ENCODE measurements around the gene GNB2.
"Not testable (repeated sequence)": the region's sequence is repeated elsewhere in the genome, so short reads cannot be mapped to it uniquely, and the experiment has no call there.

The GNB2 gene

DNA sequence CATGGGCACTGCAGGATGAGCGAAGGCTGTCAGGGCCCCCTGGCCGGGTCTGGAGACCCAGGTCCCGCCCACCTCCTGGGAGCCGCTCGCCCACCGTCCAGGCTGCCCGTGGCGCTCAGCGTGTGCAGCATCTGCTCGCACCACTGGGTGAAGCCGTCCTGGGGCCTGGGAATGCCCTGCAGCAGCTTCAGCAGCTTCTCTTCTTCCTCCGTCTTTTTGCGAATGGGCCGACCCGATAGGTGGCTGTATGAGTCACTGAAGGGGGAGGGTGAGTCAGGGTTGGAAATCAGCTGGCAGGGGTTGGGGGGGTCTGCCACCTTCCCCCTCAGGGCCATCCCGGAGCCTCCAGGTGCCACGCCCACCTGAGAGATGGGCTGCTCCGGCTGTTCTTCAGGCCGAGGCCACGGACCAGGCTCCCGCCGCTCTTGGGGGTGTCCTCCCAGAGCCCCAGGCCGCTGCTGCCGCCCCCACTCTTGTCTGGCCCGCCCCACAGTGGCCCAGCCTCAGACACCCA lies 8.7 kb downstream of the GNB2 start:
- DNase-seq, result no peak

DNA sequence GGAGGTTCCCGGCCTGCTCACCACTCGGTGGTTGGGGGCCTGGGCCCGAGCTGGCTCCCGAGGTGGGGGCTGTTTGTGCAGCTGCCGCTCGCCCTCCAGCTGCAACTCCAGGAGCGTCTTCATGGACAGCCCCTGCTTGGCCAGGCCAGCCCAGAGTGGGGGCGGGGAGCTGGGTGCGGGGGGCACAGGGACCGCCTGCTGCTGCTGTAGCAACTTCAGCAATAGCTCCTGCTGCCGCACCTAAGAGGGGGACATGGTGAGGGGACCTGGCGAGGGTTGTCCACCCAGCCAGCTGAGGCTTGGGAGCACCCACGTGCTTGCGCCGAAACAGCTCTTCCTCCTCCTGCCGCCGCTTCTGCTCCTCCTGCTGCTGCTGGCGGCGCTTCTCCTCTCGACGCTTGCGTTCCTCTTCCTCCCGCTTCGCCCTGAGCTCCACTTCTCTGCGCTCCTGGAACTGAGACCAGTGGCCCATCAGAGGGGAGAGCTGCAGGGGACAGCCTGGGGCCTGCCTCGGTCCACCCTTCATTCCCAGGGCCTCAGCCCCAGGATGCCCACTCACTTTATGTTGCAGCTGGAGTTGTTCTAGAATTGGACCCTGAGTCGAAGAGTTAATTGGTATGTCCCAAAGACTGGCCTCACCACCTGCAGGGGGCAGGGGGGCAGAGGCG lies 9.6 kb downstream of the GNB2 start:
- no peak for DNase-seq

DNA sequence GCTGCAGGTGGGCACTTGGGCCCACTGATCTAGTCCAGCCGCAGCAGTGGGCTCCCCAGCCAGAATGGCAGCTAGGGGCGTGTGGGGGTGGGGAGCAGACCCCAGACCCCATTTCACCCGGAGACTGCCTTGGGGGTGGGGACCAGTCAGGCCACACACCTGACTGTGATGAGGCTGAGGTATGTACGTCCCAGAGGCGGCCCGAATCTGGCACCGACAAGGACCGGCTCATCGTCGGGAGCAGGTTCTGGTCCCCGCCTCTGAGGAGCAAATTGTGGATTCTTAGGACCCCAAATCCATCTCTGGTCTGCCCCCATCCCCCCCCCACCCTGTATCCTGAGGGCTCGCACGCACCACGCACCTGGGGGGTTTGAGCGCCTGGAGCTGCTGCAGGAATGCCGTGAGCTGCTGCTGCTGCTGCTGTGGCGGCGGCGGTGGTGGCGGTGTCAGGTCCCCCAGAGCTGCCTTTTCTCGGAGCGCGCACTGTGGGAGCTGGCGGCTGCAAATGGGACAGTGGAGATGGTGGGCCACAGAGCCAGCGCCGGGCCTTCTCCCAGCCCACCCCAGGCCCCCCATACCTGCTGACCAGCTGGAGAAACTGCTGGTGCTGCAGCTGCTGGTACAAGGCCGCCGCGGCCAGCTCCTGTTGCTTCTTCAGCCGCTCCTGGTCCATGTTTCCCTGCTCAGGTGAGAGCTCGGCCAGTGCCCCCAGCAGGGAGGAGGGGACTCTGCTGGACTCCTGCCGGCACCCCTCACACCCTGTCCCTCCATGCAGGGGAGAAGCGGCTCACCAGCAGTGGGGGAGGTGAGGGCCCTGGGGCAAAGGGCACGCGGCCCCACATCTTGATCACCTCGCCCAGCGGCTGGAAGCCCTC lies 10.4 kb downstream of the GNB2 start:
- DNase-seq, result no peak

DNA sequence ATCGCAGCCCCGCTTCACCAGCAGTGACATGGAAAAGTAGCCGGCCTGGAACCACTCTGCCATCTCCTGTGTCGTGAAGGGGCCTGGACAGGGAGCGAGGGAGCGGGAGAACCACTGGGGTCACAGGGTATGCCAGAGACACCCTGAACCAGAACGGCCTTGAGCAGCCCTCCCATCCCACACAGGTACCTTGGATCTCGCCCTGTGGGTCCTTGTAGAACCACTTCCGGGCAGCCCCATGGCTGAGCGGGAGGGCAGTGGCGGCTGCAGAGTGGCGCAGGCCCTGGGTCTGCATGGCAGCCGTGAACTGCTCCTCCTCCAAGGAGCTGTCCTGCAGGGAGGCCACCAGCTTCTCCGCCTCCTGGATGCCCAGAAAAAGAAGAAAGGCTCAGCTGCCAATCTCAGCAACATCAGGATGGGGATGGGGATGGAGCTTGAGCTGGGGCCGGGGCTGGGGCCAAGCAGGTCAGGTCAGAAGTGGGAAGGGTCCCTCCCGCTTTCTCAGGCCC lies 11.0 kb downstream of the GNB2 start:
- DNase-seq, result no peak

DNA sequence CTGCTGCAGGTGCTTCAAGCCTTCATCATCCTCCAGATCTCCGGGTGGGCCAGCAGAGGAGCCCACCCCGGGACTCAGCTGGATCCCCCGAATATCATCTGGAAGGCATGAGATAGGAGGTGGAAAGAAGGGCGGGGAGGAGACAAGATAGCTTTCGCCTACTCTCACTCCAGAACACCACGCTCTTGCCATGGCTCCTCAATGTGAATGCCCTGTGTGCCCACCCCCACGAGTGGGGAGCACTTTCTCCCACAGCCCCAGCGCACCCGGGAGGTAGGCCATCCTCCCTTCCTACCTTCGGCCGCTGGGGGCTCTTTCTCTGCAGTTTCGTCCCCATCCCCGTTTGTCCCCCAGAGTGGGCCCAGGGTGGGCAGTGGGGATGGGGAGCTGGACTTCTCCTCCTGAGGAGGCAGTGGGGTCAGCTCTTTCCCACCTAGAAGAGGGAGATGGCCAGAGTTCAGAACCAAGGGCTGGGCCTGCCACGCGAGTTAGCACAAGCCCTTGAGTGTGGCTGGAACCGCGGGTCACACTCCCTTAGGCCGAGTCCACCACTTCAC lies 11.6 kb downstream of the GNB2 start:
- DNase-seq, result no peak

DNA sequence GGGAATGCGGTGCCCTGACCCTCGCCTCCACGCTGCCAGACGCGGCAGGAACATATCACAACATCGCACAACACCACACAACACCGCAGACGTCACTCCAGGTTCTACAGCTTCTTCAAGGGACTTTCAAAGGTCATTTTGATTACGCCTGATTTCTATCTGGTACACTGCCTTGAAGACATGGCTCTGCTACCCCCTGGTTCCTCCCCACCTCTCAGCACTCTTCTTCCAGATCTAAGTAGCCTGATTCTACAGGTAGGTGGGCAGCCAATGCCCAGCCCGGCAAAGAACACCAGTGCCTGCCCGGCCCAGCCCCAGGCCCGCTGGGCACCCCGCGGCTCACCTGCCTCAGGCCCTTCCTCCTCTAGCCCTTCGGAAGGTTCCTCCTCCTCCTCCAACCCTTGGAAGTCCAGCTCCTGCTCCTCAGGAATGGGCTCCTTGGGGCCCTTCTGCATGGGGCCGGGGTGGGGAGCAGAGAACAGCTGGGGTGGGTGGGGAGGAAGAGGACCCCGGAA lies 12.1 kb downstream of the GNB2 start:
- no peak for DNase-seq

DNA sequence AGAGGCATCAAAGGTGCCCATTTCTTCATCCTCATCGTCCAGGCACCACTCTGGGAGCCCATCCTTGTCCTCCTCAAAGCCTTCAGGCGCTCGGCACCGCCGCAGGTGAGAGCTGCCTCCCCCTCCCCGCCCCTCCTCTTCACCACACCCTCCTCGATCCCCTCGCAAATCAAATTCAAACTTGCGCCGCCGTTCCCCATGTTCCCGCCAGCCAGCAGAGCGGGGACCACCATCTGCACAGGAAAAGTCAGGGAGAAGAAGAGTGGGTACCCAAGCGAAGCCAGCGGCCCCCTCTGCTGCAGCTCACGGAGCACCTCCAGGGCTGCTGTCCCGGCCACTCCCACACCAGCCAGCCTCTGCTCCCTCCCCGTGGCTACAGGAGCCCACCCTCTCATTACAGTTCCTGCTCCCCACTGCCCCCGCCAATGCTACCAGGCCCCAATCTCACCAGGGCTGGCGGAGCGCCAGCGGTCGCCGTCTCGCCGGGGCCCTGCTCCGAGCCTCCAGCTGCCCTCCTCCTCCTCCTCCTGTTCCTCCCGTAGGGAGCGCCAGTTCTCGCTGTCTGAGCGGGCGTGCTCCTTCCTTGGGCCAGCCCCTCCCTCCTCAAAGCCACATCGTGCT lies 12.8 kb downstream of the GNB2 start:
- no peak for DNase-seq

DNA sequence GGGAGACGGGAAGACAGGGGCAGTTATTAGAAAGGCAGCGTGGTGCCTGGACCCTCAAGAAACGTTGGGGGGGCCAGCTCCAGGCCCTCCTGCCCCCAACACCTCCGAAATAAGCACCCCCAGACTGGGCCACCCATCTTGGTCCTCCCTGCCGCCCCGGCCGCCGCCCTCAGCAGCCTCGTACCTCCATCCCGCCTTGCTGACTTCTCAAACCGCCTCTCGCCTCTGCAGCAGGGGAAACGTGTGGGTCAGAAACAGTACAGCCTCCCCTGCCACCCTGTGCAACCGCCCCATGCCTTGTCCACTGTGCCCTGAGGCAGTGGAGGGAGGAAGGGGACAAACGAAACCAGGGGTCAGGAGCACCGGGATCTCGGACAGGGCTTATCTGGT lies 13.3 kb downstream of the GNB2 start:
- DNase-seq, result no peak

DNA sequence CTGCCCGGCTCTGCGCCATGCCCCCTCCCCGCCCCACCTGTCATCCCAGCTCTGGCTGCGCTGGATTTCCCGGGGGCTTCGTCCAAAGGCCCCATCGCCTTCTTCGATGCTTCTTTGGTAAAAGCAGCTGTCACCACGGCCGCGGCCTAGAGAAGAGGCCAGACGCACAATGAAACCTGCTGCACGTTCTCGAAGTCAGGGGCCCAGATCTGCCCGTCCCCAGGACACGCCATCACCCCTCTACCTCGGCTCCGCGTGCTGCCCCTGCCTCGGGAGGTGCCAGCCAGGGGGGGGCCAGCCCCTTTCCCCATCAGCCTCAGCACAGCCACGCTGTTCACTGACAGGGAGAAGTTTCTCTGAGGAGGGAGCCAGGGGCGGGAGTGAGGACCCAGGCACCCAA lies 13.7 kb downstream of the GNB2 start:
- no peak for DNase-seq

DNA sequence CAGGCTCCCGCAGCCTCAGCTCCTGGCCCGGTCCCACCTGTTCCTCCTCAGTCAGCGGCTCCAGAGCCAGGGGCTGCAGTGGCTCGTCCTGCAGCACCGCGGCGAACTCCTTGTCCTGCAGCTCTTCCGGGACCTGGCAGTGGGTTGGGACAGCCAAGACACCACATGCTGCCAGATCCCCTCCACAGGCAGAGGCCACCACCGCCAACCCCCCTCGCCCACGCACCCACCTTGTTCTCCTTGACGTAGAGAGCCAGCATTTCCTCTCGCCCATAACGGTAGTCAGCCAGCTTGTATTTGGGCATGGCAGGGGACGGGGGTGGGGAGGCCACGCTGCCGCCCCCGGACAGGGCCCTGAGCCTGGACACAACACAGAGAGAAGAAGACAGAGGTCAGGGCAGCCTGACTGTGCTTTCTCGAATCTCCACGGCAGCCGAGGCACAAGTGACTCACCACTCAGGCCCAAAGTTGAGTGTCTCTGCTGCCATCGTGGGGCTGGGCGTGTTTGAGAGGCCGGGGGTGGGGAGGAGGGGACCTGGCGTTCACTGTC lies 14.3 kb downstream of the GNB2 start:
- DNase-seq, result no peak

DNA sequence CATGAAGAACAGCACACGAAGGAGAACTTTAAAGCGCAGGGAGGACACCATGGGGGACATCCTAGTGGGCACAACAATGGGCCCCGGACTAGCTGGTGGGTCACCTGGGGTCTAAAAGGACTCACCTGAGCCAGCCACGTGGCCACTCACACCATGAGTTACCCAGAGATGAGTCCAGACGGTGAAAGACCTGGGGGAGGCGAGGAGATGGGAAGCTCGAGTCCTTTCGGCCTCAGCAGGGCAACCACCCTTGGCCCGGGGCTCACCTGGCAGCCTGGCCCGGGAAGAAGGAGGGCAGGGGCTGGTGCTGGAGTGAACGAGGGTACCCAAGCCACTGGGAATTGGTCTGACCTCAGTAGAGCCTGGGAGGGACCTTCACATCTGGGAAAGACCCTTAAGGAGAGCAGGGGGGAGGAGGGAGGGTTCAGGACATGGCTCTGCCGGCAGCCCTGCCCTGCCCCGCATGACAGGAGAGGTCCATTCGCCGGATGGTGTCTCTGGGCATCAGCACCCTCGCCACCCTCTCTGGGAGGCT lies 14.9 kb downstream of the GNB2 start:
- no peak for DNase-seq

DNA sequence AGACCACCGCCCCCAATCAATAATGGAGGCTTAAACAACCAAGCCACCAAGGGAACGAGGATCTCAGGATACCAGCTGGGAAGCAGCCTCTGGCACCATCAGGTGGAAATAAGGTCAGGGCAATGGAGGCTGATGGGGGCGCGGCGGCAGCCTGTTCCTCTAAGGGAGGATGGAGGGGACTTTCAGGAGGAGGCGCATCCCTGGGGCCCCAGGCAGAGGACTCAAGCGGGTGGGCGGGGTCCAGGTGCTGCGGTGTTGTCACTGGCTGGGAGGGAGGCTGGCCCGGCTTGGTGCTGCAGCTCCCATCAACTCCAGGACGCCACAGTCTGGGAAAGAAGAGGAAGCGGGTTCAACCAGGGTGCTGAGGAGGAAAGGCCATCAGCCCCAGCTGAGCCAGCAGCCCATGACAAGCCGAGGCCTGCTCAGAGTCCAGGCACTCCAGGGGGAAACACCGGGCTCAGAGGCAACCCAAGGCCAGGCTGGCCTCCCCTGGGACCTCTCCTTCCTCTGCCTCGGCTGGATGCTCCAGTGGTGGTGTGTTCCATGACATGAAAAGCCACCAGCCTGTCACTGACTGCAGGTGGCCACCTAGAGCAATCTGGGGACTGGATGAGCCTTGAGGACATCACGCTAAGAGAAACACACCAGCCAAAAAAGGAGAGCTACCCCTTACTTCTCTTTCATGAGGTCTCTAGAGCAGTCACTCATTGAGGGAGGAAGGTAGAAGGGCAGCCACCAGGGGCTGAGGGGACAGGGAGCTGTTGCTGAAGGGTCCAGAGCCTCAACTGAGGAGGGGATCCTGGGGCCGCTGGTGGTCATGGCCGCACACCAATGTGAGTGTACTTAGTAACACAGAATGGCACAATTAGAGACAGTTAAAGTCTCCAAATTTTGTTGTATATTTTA lies 15.9 kb downstream of the GNB2 start:
- DNase-seq, result no peak

DNA sequence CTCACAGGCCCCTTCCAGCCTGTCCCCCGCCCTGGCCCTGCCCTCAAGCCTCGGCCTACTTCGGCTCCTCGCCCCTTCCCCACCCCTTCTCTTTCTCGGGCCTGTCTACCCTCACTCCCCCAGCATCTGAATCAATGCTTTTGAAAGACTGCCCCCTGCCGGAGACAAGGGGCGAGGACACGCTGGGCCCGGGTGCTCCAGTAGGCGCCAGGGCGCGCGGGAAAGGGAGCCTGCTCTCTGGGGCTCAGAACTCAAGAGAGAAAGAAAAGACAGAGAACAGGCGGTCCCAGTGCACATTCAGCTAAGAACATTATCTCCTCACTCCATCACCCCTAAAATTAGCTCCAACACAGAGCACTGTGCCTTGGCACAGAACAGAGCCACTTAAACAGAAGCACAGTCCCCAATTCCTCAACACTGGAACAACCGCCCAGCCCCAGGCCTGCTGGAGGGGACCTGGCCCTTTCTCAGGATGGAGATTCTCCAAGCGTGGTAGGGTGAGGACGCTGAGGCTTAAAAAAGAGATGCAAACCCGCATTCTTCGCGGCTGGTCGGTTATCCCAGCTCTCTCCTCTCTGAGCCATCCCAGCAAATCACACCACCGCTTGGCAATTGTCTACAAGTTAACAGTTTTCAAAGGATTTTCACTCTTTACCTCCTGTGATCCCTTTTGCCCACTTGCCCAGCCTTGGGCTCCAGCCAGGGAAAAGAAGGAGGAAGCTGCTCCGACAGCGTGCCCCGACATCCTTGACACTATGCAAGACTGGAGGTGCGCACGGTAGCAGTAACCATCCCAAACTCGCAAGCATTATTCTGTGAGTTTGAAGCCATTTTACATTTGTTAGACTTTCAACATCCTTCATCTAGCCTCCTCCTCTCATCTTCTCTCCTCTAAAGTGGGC lies 18.4 kb downstream of the GNB2 start:
- peak; percentile 53 for DNase-seq

DNA sequence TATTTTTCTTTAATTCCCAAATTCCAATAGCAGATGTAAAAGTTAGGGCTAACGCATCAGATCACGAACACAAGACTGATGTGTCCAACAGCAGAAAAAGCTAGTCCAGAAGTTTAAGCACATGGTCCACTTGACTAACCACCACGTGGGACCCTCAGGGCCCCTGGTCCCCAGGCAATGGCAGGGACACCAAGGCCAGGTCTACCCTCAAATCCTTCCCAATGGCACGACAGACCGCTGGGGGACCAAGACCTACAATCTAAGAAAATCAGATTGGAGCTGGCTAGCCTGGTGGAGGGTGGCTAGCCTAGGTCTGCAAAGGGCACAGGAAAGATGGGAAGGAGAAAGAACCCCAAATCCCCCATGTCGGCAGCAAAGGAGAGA lies 19.0 kb downstream of the GNB2 start:
- DNase-seq, result no peak

DNA sequence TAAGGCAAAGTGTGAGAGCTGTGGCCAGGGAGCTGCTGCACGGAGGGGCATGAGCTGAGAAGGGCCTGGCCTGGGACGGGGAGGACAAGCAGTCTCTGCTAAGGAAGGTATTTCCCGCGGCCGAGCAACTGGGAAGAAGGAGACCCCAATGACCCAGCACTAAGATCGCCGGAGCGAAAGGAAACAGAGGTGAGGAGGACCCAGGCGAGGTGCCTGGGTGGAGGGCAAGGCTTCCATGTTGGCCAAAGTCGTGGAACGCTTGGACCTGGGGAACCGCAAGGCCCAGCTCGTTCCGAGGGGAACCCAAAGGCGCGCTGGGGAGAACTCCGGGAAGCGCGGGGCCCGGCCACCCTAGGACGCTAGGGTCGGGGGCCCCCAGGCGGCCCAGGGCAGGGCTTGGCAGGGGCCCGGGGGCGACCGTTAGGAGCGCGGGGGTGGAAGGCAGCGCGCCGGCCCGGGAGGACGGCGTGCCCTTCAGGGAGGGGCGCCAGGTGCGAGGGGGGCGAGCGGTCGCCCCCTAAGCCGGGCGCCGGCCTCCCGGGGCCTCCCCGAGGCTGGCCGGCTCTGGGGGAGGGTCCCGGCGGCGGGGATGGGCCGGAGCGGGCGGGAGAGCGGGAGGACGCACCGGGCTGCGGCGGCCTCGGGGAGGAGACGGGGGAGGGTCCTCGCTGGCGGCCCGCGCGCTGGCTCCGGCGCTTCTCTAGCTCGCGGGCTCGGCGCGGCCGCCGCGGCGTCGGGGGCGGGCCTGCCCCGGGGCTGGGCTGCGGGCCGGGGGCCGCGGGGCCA lies 20.0 kb downstream of the GNB2 start:
- DNase-seq, result no peak

DNA sequence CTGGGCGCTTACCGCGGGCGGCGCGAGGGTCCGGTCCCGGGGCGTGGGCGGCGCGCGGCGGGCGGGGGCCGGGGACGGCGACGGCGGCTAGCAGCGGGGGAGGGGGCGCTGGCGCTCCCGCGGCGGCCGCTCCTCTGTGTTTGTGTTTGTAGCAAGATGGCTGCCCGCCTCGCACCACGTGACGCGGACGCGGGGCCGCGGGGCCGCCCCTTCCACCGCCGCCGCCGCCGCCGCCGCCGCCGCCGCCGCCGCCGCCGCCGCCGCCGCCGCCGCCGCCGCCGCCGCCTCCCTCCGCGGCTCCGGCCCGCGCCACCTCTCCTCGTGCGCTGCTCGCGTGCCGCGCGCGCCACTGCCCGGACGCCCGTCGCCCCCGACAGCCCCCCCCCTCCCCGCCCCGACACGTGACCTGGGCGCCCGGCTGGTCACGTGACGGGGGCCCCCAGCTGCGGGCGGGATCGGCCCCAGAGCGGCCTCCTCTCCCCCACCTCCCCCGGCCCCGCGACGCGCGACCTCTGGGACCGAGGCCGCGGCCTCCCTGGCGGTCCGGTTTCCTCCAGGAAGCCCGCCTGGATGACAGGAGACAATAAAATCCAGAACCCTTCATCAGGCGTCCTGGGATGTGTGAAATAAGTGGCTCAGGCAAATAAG lies 20.7 kb downstream of the GNB2 start, which contains the start of gene GIGYF1:
Gene GIGYF1 (minus strand): TSS at position 153 of the 648 bp plus-strand sequence. CDS start 6,012 bp downstream, outside the sequence.
- DNase-seq, result no peak

DNA sequence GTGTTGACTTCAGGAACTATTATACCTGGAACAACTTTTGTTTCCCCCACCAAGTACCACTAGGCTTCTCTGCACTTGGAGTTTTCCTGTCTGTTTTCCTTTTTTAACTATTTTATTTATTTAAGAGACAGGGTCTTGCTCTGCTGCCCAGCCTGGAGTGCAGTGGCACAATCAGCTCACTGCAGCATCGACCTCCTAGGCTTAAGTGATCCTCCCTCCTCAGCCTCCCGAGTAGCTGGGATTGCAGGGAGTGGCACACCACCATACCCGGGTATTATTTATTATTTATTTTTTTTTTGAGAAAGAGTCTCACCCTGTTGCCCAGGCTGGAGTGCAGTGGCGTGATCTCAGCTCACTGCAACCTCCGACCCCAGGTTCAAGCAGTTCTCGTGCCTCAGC lies 22.6 kb downstream of the GNB2 start:
- DNase-seq, result no peak

DNA sequence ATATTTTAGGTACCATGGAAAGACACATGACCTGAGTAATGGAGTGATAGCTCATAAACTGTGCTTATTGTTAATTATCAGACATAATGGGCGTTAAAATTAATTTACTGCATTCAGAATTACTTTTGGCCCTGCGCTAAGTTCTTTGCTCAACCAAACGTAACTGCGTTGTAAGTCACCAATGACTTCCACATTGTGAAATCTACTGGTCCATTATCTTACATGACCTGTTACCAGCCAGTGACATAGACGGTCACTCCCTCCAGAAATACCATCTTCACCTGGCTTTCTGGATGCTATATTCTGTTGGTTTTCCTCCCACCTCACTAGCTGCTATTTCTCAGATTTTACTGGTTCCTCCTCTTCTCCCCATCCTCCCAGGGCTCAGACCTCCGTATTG lies 25.5 kb downstream of the GNB2 start:
- no peak for DNase-seq

DNA sequence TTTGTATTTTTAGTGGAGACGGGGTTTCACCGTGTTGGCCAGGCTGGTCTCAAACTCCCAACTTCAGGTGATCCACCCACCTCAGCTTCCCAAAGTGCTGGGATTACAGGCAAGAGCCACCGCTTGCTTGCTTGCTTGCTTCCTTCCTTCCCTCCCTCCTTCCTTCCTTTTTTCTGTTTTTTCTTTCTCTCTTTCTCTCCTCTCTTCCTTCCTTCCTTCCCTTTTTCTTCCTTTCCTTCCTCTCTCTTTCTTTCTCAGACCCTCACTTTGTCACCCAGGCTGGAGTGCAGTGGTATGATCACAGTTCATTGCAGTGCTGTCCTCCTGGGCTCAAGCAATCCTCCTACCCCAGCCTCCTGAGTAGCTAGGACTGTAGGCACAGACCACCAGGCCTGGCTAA lies 27.5 kb downstream of the GNB2 start:
- DNase-seq, result not testable (repeated sequence)
